ENCODE data around the gene MYO9A.

The MYO9A gene

GRCh38 chr15:71800190-71800589 is 317.8 kb downstream of the MYO9A start:
- Histone ChIP-seq H3K9ac (ENCODE audit: low read depth in 1 of 2, low read length in 2 of 2) (no peak overlapping the region), H3K27ac (ENCODE audit: low read depth, low read length) (no peak overlapping the region), H3K36me3 (ENCODE audit: control insufficient read depth in 1 of 2, insufficient read depth in 2 of 2, low read length in 2 of 2) (no peaks in the 10 kb centered on the region)

DNA sequence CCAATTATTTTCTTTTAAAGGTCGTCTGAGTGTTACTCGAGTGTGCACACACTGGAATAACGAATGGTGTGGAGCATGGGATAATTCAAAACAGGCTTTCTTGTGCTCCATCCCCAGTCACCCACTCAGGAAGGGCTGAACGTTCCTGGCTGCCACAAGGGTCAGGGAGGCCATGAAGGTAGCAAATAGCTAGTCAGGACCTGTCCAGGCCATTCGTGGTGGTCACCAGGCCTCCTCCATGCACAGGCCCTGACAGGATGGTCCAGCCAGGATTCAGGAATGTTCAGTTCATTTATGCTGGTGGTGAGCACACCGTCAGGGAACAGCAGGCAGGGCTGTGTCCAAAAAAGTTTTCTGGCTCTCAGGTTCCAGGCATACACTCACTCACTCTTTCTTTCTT is 319.3 kb downstream of the MYO9A start:
- H3K4me1 ChIP-seq (ENCODE audit: control insufficient read depth in 1 of 2, insufficient read depth in 2 of 2, low read length in 2 of 2) = no peaks in the 10 kb centered on the region
- no peaks in the 10 kb centered on the region for H3K9me3 ChIP-seq (ENCODE audit: control insufficient read depth in 1 of 2, low read length in 2 of 2)

More at GRCh38 chr15:71800190-71800589, 317.8 kb downstream of the MYO9A start:
- no peaks in the 10 kb centered on the region for H3K4me1 ChIP-seq (ENCODE audit: control insufficient read depth in 1 of 2, insufficient read depth in 2 of 2, low read length in 2 of 2)
- H3K9me3 ChIP-seq (ENCODE audit: control insufficient read depth in 1 of 2, low read length in 2 of 2) = no peaks in the 10 kb centered on the region
- H3K4me3 ChIP-seq (ENCODE audit: low read depth in 1 of 2, low read length in 2 of 2) = no peak overlapping the region
- H3K27me3 ChIP-seq (ENCODE audit: control insufficient read depth in 1 of 2, insufficient read depth in 2 of 2, low read length in 2 of 2) = no peaks in the 10 kb centered on the region

DNA sequence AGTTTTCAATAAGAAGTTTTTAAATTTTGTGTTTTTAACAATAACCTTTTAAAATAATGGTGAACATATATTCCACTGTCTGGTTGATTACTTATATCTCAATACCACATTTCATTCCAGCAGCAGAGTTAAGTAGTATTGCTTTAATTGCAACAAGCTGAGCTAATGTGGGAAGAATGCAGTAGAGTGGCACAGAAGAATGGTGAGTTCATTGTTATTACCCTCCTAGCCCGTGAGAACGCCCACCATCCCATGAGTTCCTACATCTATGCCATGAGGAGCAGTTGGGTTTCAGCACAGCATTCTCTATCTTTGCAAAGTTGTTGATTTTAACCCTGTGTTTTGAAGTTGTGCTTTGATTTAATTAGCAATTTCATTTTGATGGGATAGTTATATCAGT is 325.4 kb downstream of the MYO9A start:
- Histone ChIP-seq H3K4me1 (ENCODE audit: control insufficient read depth in 1 of 2, insufficient read depth in 2 of 2, low read length in 2 of 2) (peaks cover 13 to 14% of the 10 kb centered on the region in 2 donors), H3K4me3 (ENCODE audit: low read depth in 1 of 2, low read length in 2 of 2) (no peak overlapping the region), H3K27me3 (ENCODE audit: control insufficient read depth in 1 of 2, insufficient read depth in 2 of 2, low read length in 2 of 2) (no peaks in the 10 kb centered on the region), H3K9me3 (ENCODE audit: control insufficient read depth in 1 of 2, low read length in 2 of 2) (no peaks in the 10 kb centered on the region), H3K27ac (ENCODE audit: low read depth, low read length) (no peak overlapping the region), H3K9ac (ENCODE audit: low read depth in 1 of 2, low read length in 2 of 2) (no peak overlapping the region), H3K36me3 (ENCODE audit: control insufficient read depth in 1 of 2, insufficient read depth in 2 of 2, low read length in 2 of 2) (no peaks in the 10 kb centered on the region)

More for the DNA sequence above, 319.3 kb downstream of the MYO9A start:
- no peaks in the 10 kb centered on the region for H3K36me3 ChIP-seq (ENCODE audit: control insufficient read depth in 1 of 2, insufficient read depth in 2 of 2, low read length in 2 of 2)
- no peaks in the 10 kb centered on the region for H3K27me3 ChIP-seq (ENCODE audit: control insufficient read depth in 1 of 2, insufficient read depth in 2 of 2, low read length in 2 of 2)
- H3K4me3 ChIP-seq (ENCODE audit: low read depth in 1 of 2, low read length in 2 of 2) = no peak overlapping the region
- H3K9ac ChIP-seq (ENCODE audit: low read depth in 1 of 2, low read length in 2 of 2) = no peak overlapping the region
- no peak overlapping the region for H3K27ac ChIP-seq (ENCODE audit: low read depth, low read length)

DNA sequence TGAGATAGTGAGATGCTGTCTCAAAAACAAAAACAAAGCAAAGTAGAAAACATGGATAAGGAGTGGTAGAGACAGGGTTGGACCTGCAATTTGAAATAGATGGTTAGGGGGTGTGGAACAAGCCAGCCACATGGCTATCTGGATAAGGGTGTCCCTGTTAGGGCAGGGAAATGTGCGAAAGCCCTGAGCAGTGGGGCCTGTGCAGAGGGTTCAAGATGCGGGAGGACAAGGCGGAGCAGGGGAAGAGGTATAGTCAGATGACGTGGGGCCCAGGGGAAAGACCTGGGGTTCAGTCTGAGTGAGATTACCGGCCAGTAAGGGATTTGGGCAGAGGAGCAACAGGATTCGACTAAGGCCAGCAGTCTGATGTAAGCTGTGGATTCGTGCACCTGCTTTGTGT is 326.0 kb downstream of the MYO9A start:
- no peak overlapping the region for H3K4me3 ChIP-seq (ENCODE audit: low read depth in 1 of 2, low read length in 2 of 2)
- no peak overlapping the region for H3K27ac ChIP-seq (ENCODE audit: low read depth, low read length)
- no peaks in the 10 kb centered on the region for H3K9me3 ChIP-seq (ENCODE audit: control insufficient read depth in 1 of 2, low read length in 2 of 2)
- H3K27me3 ChIP-seq (ENCODE audit: control insufficient read depth in 1 of 2, insufficient read depth in 2 of 2, low read length in 2 of 2) = no peaks in the 10 kb centered on the region
- H3K4me1 ChIP-seq (ENCODE audit: control insufficient read depth in 1 of 2, insufficient read depth in 2 of 2, low read length in 2 of 2) = peaks cover 13 to 14% of the 10 kb centered on the region in 2 donors
- H3K9ac ChIP-seq (ENCODE audit: low read depth in 1 of 2, low read length in 2 of 2) = no peak overlapping the region
- H3K36me3 ChIP-seq (ENCODE audit: control insufficient read depth in 1 of 2, insufficient read depth in 2 of 2, low read length in 2 of 2) = no peaks in the 10 kb centered on the region

- H3K27ac ChIP-seq (ENCODE audit: low read depth, low read length) = no peak overlapping the region
- H3K9me3 ChIP-seq (ENCODE audit: control insufficient read depth in 1 of 2, low read length in 2 of 2) = no peaks in the 10 kb centered on the region
- H3K27me3 ChIP-seq (ENCODE audit: control insufficient read depth in 1 of 2, insufficient read depth in 2 of 2, low read length in 2 of 2) = no peaks in the 10 kb centered on the region
- no peak overlapping the region for H3K9ac ChIP-seq (ENCODE audit: low read depth in 1 of 2, low read length in 2 of 2)
- peaks cover 13 to 14% of the 10 kb centered on the region in 2 donors for H3K4me1 ChIP-seq (ENCODE audit: control insufficient read depth in 1 of 2, insufficient read depth in 2 of 2, low read length in 2 of 2)
- H3K4me3 ChIP-seq (ENCODE audit: low read depth in 1 of 2, low read length in 2 of 2) = no peak overlapping the region
- H3K36me3 ChIP-seq (ENCODE audit: control insufficient read depth in 1 of 2, insufficient read depth in 2 of 2, low read length in 2 of 2) = no peaks in the 10 kb centered on the region
These were observed 327.9 kb downstream of the MYO9A start for GRCh38 chr15:71790081-71790480.

DNA sequence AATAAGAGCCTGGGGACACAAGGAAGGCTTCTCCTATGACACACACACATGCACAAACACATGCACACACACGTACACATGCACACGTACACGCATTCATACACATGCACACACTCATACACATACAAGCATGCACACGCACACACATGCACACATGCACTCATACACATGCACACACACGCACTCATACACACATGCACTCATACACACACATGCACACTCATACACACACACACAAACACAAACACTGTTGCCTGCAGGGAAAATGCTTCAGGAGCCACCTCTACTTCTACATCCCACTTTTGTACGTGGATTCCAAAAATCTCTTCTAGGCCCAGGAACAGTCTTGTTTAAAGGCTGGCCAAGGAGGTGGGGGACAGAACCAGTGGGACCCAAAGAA is 328.3 kb downstream of the MYO9A start:
- Histone ChIP-seq H3K36me3 (ENCODE audit: control insufficient read depth in 1 of 2, insufficient read depth in 2 of 2, low read length in 2 of 2) (no peaks in the 10 kb centered on the region), H3K4me1 (ENCODE audit: control insufficient read depth in 1 of 2, insufficient read depth in 2 of 2, low read length in 2 of 2) (peaks cover 13 to 14% of the 10 kb centered on the region in 2 donors), H3K27me3 (ENCODE audit: control insufficient read depth in 1 of 2, insufficient read depth in 2 of 2, low read length in 2 of 2) (no peaks in the 10 kb centered on the region)

GRCh38 chr15:71788646-71789579 is 329.0 kb downstream of the MYO9A start:
- no peaks in the 10 kb centered on the region for H3K9me3 ChIP-seq (ENCODE audit: control insufficient read depth in 1 of 2, low read length in 2 of 2)
- H3K27ac ChIP-seq (ENCODE audit: low read depth, low read length) = no peak overlapping the region

More for the DNA sequence above, 328.3 kb downstream of the MYO9A start:
- Histone ChIP-seq H3K4me3 (ENCODE audit: low read depth in 1 of 2, low read length in 2 of 2) (no peak overlapping the region), H3K9ac (ENCODE audit: low read depth in 1 of 2, low read length in 2 of 2) (no peak overlapping the region), H3K9me3 (ENCODE audit: control insufficient read depth in 1 of 2, low read length in 2 of 2) (no peaks in the 10 kb centered on the region), H3K27ac (ENCODE audit: low read depth, low read length) (no peak overlapping the region)

DNA sequence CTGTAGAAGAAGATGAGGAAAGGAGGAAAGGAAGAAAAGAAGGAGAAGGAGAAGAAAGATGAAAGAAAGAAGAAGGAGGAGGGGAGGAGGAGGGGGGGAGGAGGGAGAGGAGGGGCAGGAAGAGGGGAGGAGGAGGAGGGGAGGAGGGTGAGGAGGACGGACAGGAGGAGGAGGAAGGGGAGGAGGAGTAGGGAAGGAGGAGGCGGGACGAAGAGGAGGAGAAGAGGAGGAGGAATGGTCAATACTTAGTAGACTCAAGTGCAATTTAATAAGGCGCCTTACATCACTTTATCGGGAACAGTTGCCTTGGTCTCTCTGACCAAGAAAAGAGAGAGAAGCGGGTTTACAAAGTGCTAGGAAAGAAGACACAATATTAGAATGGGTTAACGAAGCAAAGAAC is 331.3 kb downstream of the MYO9A start:
- Histone ChIP-seq H3K9me3 (ENCODE audit: control insufficient read depth in 1 of 2, low read length in 2 of 2) (no peaks in the 10 kb centered on the region), H3K9ac (ENCODE audit: low read depth in 1 of 2, low read length in 2 of 2) (no peak overlapping the region), H3K27ac (ENCODE audit: low read depth, low read length) (no peak overlapping the region), H3K36me3 (ENCODE audit: control insufficient read depth in 1 of 2, insufficient read depth in 2 of 2, low read length in 2 of 2) (no peaks in the 10 kb centered on the region), H3K4me3 (ENCODE audit: low read depth in 1 of 2, low read length in 2 of 2) (no peak overlapping the region), H3K27me3 (ENCODE audit: control insufficient read depth in 1 of 2, insufficient read depth in 2 of 2, low read length in 2 of 2) (no peaks in the 10 kb centered on the region), H3K4me1 (ENCODE audit: control insufficient read depth in 1 of 2, insufficient read depth in 2 of 2, low read length in 2 of 2) (peaks cover 13 to 14% of the 10 kb centered on the region in 2 donors)

More at GRCh38 chr15:71788646-71789579, 329.0 kb downstream of the MYO9A start:
- Histone ChIP-seq H3K9ac (ENCODE audit: low read depth in 1 of 2, low read length in 2 of 2) (no peak overlapping the region), H3K36me3 (ENCODE audit: control insufficient read depth in 1 of 2, insufficient read depth in 2 of 2, low read length in 2 of 2) (no peaks in the 10 kb centered on the region), H3K27me3 (ENCODE audit: control insufficient read depth in 1 of 2, insufficient read depth in 2 of 2, low read length in 2 of 2) (no peaks in the 10 kb centered on the region), H3K4me3 (ENCODE audit: low read depth in 1 of 2, low read length in 2 of 2) (no peak overlapping the region), H3K4me1 (ENCODE audit: control insufficient read depth in 1 of 2, insufficient read depth in 2 of 2, low read length in 2 of 2) (peaks cover 13 to 14% of the 10 kb centered on the region in 2 donors)

- no peaks in the 10 kb centered on the region for H3K36me3 ChIP-seq (ENCODE audit: control insufficient read depth in 1 of 2, insufficient read depth in 2 of 2, low read length in 2 of 2)
- no peak overlapping the region for H3K9ac ChIP-seq (ENCODE audit: low read depth in 1 of 2, low read length in 2 of 2)
- no peaks in the 10 kb centered on the region for H3K9me3 ChIP-seq (ENCODE audit: control insufficient read depth in 1 of 2, low read length in 2 of 2)
- H3K4me3 ChIP-seq (ENCODE audit: low read depth in 1 of 2, low read length in 2 of 2) = no peak overlapping the region
- no peak overlapping the region for H3K27ac ChIP-seq (ENCODE audit: low read depth, low read length)
- H3K27me3 ChIP-seq (ENCODE audit: control insufficient read depth in 1 of 2, insufficient read depth in 2 of 2, low read length in 2 of 2) = no peaks in the 10 kb centered on the region
- H3K4me1 ChIP-seq (ENCODE audit: control insufficient read depth in 1 of 2, insufficient read depth in 2 of 2, low read length in 2 of 2) = peaks cover 13 to 14% of the 10 kb centered on the region in 2 donors
These were observed 332.0 kb downstream of the MYO9A start for GRCh38 chr15:71785996-71786395.

- H3K9me3 ChIP-seq (ENCODE audit: control insufficient read depth in 1 of 2, low read length in 2 of 2) = no peaks in the 10 kb centered on the region
- H3K4me3 ChIP-seq (ENCODE audit: low read depth in 1 of 2, low read length in 2 of 2) = no peak overlapping the region
- H3K4me1 ChIP-seq (ENCODE audit: control insufficient read depth in 1 of 2, insufficient read depth in 2 of 2, low read length in 2 of 2) = peaks cover 4 to 5% of the 10 kb centered on the region in 2 donors
- no peaks in the 10 kb centered on the region for H3K36me3 ChIP-seq (ENCODE audit: control insufficient read depth in 1 of 2, insufficient read depth in 2 of 2, low read length in 2 of 2)
- no peaks in the 10 kb centered on the region for H3K27me3 ChIP-seq (ENCODE audit: control insufficient read depth in 1 of 2, insufficient read depth in 2 of 2, low read length in 2 of 2)
- H3K27ac ChIP-seq (ENCODE audit: low read depth, low read length) = no peak overlapping the region
- no peak overlapping the region for H3K9ac ChIP-seq (ENCODE audit: low read depth in 1 of 2, low read length in 2 of 2)
These were observed 333.2 kb downstream of the MYO9A start for GRCh38 chr15:71784719-71785118.

Measured in duodenal mucosa (tissue), 2 donors.